Bronchial epithelial cell (primary cell): ENCODE data around the gene ARF6. TPM values are rescaled to one million over a fixed set of nuclear protein-coding genes. Genes with fewer than 3 reads are reported as not detected.

Source experiments
- DNase-seq: peaks from one replicate; pipeline ENCODE4 v3.0.0-alpha.2; 2010; ENCODE audit warnings: low read depth
- FAIRE-seq: peaks from 2 replicates; lab custom pipeline; 2011; peaks lifted over from hg19 to GRCh38; lab: Jason Lieb, UNC
- H3K27me3 ChIP-seq: 2 replicates; pipeline ENCODE4 v1.5.1; 2011; ENCODE audit warnings: low read length; ENCODE audit not compliant: control insufficient read depth, insufficient read depth
- H3K36me3 ChIP-seq: 2 replicates; pipeline ENCODE4 v1.5.1; 2011; ENCODE audit warnings: low read length; ENCODE audit not compliant: control insufficient read depth, insufficient read depth
- H3K4me3 ChIP-seq: 2 replicates; pipeline ENCODE4 v1.5.1; 2011; ENCODE audit warnings: mild to moderate bottlenecking, low read depth, low read length, control low read depth
- CTCF ChIP-seq: IDR thresholded peaks from 2 replicates; pipeline ENCODE4 v1.5.1; 2011; ENCODE audit warnings: mild to moderate bottlenecking, moderate library complexity, low read length, control low read depth, inconsistent platforms; ENCODE audit not compliant: insufficient read depth, severe bottlenecking
- total RNA-seq: library from RNA; depleted of rRNA; stranded (reverse); fragments of >200 nt; gene quantifications from 2 replicates; pipeline ENCODE4 v1.2.1, GENCODE V29; 2014

The ARF6 gene
- total RNA-seq, 1 donor from 2014 or later, result 83.2 TPM

DNA sequence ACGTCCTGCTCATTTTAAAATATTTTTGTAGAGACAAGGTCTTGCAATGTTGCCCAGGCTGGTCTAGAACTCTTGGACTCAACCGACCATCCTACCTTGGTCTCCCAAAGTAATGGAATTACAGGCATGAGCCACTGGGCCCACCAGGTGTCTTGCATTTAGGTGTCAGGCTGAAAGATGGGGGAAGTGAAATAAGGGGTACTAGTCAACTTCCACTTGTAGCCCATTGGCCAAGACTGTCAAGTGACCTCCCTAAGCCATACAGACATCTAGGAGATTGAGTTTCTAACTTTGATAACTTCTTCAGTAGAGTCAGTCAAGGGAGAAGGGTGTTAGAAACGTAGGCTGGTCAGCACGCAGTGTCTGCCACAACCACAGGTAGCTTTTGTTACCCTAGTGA lies 32.0 kb downstream of the ARF6 start:
- Histone ChIP-seq H3K36me3 (no peaks in the 10 kb centered on the region), H3K4me3 (no peak overlapping the region), H3K27me3 (no peaks in the 10 kb centered on the region)
- no peak for TF ChIP-seq CTCF
- FAIRE-seq (no peak), DNase-seq (no peak)

- DNase-seq, result peak; percentile 61
- no peak for FAIRE-seq
Measured at GRCh38 chr14:49926803-49927202, 33.9 kb downstream of the ARF6 start.

DNA sequence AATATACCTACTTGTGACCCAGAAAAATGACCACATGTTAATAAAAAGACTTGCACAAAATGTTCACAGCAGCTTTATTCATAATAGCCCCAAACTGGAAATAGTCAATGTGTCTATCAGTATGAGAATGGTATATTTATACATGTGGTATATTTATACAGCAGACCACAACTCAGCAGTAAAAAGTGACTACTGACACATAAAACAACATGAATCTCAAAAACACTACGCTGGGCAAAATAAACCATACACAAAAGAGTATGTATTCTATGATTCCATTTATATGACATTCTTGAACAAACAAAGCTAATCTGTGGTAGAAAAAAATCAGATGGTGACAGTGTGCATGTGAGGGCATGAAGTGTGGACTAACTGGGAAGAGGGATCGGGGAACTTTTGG lies 35.1 kb downstream of the ARF6 start:
- no peak for FAIRE-seq
- Histone ChIP-seq H3K27me3 (no peaks in the 10 kb centered on the region), H3K36me3 (no peaks in the 10 kb centered on the region), H3K4me3 (no peak overlapping the region)
- TF ChIP-seq CTCF, result no peak
- peak; percentile 31 for DNase-seq

More at GRCh38 chr14:49926803-49927202, 33.9 kb downstream of the ARF6 start:
- no peak overlapping the region for H3K4me3 ChIP-seq
- no peaks in the 10 kb centered on the region for H3K27me3 ChIP-seq
- no peak for TF ChIP-seq CTCF
- H3K36me3 ChIP-seq, result no peaks in the 10 kb centered on the region

DNA sequence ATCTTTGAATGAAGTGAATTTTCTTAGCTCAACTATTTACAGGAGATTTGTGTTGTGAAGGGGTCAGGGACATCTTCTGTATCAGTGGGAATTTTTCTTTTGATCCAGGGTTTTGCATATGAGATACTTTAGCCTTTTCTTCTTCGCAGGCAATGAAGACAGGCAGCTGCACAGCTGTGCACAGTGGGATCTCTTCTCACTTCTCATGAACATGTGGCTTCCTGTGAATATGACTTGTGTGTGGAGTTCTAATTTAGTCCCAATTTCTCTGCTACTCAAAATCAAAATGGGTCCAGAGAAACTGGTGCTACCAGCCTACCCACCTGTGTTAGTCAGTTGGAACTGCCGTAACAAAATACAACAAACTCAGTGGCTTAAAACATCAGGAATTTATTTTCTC lies 37.8 kb downstream of the ARF6 start:
- no peaks in the 10 kb centered on the region for H3K27me3 ChIP-seq
- TF ChIP-seq CTCF, result no peak
- no peaks in the 10 kb centered on the region for H3K36me3 ChIP-seq
- no peak overlapping the region for H3K4me3 ChIP-seq
- FAIRE-seq (no peak), DNase-seq (no peak)

GRCh38 chr14:49931523-49931922 lies 38.6 kb downstream of the ARF6 start:
- TF ChIP-seq CTCF, result no peak
- DNase-seq, result no peak
- H3K27me3 ChIP-seq, result no peaks in the 10 kb centered on the region
- no peak for FAIRE-seq
- H3K36me3 ChIP-seq, result no peaks in the 10 kb centered on the region
- H3K4me3 ChIP-seq, result no peak overlapping the region

- H3K27me3 ChIP-seq, result no peaks in the 10 kb centered on the region
- TF ChIP-seq CTCF, result no peak
- no peak for DNase-seq
- no peak overlapping the region for H3K4me3 ChIP-seq
- no peaks in the 10 kb centered on the region for H3K36me3 ChIP-seq
- no peak for FAIRE-seq
Measured at GRCh38 chr14:49933128-49933527, 40.2 kb downstream of the ARF6 start.
